NCI-H446 treated with DMSO at 0.1 percent for 48 hours (cell line): ENCODE results near the gene DISC1.
A peak's percentile ranks its signal among the peaks of the same experiment; 100 is the strongest.
"Not testable (repeated sequence)": the region's sequence is repeated elsewhere in the genome, so short reads cannot be mapped to it uniquely, and the experiment has no call there.

Experiments used
- DNase-seq: peaks from one replicate; lab custom pipeline; 2025; lab: John Stamatoyannopoulos, UW

Gene DISC1

DNA sequence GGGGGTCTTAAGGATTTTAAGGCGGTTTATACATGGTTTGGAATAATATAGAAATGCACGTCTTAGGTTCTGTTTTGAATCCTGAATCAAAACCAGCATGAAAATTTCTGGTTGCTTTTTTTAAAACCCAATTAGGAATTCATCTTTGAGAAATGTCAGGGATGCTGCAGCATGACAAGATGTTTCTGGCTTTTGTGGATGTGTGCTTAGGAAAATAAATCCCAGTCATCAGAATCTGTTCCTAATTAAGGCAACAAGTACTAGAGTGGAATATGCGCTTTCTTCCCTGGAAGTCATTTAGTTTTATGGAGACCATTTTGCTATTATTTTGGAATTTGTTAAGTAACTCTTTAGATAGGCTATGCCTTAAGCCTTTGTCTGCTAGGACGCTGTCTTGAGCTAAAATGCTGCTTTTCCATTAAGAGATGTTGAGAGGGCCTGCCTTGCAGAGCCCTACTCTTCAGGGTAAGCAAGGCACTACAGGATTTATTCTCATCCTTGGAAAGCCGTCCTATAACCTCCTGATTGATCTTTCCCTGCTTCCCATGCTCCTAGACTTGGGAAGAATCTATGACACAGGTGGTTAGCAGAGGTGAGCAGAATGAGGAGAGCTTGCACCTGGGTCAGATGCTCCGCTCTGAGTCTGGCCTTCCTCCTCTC, 332.8 kb downstream of the DISC1 start:
- no peak for DNase-seq

DNA sequence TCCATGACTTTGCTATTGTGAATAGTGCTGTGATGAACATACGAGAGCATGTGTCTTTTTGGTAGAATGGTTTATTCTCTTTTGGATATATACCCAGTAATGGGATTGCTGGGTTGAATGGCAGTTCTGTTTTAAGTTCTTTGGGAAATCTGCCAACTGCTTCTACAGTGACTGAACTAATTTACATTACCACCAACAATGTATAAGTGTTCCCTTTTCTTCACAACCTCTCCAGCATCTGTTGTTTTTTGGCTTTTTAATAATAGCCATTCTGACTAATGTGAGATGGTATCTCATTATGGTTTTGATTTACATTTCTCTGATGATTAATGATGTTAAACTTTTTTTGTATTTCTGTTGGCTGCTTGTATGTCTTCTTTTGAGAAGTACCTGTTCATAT, 335.2 kb downstream of the DISC1 start:
- peak; percentile 79 for DNase-seq

DNA sequence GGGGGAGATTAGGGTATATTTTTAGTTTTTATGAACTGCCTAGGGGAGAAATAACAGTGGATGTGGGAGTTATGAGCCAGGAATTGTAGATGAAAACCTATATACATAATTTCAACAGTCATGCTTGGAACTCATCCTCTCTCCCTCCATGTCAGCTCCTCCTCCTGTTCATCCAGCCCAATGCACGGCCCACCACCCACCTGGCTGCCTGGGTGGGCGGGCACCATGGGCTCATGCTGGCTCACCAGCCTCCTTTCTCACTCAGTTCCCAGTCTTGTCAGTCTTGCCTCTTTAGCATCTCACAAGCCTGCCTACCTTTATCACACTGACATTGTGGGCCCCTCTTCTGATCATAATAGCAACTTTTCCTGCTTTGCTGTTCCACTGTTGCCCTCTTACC, 336.0 kb downstream of the DISC1 start:
- no peak for DNase-seq

DNA sequence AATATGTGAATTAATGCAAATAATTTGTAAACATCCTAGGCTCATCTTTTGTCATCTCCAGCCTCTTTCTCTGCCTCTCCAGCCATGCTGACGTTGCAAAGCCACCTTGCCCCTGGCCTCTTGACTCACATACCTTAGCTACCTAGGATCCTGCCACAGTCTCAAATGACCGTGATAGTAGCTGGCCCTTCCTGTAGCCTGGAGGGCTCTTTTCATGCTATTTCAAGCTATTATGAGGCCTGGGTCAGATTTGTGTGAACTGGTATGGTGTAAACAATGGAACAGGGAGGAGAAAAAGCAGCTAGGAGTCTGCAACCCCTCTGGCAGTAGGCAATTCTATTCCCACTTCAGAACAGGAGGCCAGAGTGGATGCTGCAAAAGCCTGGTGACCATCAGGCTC, 337.7 kb downstream of the DISC1 start:
- DNase-seq = no peak

DNA sequence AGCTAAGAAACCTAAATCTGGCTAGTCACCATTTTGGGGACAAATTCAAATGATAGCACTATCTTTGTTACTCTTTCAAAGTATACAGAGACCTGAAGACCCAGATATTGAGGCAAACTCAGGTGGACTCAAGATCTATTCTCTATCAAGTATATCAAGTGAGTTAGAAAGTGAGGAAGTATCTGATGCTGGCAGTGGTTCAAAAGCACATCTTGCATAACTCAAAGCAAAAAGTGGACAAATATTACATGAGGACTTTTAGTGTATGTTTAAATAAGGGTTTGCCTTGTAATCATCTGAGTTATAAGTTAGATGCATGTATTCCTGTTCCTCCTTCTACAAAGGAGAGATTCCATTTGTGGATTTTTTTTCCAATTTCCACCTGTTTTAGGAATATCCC, 338.4 kb downstream of the DISC1 start:
- DNase-seq = no peak

DNA sequence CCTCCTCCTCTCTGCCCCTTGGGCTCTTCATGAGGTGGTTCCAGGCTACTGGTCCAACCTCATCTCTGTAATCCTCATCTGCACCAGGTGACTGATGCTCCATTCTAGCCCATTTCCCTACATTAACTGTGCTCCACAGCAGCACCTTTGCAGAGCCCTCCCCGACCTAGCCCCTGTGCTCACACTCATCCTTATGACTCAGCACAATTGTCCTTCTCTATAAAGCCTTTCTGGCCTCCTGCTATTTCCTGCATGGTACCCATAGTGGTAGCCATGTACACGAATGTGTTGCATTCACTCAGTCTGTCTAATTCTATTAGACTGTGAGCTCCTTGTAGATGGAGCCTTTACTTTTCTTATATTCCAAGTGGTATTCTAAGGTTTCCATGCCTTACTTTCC, 339.0 kb downstream of the DISC1 start:
- DNase-seq = no peak

DNA sequence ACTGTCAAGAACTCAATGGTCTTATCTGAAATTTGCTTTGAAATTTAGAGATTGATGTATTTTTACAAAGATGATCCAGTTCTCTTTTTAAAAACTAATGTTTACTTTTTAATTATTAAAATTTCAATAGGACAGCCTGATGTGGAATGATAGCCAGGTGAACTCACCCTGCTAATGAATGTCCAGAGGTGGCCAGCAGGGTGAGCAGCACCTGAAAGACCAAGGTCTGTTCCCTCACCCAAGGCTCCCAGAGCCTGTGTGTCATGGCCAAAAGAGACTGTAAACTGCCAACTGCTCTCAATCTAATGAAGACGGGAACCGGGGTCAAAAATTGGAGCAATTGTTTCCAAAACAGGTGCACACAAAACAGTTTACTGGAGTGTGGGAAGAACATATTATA, 340.4 kb downstream of the DISC1 start:
- DNase-seq = no peak

DNA sequence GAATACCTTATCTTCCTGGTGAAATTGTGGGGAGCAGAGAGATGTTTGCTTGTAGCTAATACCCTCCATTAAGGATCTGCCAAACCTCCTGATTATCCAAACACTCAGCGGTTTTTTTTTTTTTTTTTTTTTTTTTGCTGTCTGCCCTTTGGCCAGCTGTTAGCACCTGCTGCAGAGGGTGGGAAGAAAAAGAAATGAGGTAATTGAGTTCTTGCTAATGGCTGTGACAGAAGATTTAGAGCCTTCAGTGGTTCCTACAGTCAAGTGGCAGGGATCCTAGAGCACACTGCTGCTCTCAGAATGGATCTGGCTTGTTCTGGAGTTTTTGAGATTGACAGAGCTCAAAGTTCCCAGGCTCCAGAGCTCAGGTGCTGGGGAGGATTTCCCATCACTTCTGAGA, 342.5 kb downstream of the DISC1 start:
- no peak for DNase-seq

DNA sequence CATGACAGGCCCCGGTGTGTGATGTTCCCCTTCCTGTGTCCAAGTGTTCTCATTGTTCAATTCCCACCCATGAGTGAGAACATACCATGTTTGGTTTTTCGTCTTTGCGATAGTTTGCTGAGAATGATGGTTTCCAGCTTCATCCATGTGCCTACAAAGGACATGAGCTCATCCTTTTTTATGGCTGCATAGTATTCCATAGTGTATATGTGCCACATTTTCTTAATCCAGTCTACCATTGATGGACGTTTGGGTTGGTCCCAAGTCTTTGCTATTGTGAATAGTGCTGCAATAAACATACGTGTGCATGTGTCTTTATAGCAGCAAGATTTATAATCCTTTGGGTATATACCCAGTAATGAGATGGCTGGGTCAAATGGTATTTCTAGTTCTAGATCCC, 343.2 kb downstream of the DISC1 start:
- DNase-seq = not testable (repeated sequence)

DNA sequence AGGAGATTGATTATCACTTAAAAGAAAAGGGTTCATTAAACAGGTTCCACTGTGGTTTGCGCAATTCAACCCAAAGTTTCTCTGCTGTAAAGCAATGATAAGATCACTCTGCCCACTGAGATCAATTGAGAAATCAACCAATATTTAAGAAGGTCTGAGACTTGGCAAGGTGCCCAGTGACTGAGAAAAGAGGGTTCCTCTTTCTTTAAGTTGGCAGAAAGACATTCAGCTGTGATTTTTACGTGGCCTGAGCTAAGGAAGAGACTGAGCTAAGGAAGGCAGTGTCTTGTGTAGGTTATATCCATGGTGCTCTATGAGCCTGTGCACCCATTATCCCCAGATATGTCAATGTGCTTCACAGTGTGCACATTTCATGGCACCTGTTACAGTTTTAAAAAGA, 344.1 kb downstream of the DISC1 start:
- no peak for DNase-seq

DNA sequence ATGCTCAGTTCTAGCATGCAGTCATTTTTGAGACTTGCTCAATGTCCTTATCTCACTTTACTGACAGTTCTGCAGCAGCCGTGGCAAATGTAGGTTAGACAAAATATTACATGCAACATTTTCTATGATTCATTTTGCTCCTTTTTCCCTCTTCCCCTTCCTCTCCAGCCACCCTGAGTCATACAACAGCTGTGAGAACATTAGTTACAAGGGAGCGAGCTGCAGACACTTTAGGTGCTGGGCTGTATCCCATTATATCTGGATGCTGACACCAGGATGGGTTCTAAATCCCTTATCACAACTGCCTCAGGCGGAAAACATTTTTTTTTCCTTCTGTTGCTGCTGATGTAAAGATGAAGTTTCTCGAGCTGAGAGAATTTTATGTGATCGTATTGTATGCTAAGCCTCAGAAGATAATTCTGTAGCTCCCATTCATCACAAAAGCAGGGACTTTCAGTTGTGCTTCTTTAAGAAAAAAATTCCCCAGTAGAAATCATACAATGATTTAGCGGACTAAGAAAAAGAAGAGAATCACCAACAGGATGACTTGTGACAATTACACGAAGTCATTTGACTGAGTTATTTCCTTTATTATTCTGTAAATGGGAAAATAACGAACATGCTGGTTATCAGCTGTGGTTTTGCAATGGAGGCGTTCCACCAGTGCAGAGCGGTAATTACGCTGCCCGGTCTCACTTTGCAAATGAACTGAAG, 345.0 kb downstream of the DISC1 start:
- peak; percentile 19 for DNase-seq

DNA sequence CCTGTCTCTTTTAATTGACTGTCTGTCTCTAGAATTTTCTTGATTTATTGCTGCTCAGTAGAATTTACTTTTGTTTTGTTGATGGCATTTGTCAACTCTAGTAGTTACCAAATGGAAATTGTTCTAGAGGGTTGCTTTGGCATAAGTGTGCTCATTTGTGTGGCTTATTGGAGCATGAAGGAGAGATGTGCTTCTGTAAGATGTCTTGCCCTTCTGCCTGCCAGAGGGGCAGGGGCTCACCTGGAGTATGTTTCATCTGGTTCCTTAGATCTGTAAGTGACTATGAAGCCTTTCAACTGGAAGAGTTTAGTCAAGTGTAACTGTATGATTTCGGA, 345.5 kb downstream of the DISC1 start:
- no peak for DNase-seq

DNA sequence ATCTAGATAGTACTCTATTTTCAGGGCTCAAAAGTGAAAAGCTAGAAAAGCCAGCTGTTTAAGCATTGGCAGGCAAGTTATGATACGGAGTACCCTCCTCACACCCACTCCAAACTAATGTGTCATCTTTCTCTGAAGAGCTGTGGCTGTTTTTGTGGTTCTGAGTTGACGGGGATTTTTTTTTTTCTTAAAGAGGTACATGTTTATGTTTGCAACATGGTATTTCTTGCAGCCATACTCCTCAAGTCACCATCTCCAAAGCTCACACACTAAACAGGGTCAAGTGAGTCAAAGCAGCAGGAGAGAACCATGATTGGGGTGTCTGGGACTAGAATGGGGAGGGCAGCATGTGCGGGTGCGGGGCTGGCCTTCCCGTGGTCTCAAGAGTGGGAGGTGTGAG, 347.2 kb downstream of the DISC1 start:
- DNase-seq = no peak

DNA sequence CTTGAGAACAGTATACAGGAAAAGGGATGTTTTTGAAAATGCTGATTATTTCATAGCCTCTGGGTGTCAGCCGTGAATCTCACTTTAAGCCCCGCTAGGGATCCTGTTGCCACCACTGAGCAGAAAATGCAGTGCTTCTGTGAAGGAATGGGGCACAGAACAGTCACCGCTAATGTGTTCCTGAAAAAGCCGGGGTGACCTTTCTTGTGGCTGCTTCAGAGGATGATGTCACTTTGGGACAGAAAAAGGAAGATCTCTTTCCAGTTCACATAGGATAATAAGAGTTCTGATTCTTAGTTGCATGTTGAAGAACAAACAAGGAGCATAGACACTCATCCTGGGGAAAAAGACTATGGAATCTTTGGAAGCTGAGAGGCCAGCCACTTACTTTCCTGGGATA, 349.6 kb downstream of the DISC1 start:
- DNase-seq = no peak

DNA sequence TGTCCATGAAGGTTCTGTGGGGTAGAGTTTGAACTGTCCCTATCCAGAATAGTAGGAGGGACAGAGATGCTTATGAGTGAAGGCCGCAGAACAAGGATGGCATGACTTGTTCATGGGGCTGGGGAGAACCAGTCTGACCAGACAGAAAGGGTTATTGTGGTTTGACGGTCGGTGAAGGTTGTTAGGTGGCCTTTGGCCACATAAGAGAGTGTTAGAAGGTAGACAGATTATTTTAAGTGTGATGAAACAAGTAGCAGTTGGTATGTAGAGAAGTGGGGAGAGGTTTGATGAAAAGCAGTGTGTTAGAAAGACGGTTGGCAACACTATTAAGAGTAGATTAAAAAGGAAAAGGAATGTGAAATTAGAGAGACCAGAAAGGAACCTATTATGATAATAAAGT, 355.1 kb downstream of the DISC1 start:
- no peak for DNase-seq

DNA sequence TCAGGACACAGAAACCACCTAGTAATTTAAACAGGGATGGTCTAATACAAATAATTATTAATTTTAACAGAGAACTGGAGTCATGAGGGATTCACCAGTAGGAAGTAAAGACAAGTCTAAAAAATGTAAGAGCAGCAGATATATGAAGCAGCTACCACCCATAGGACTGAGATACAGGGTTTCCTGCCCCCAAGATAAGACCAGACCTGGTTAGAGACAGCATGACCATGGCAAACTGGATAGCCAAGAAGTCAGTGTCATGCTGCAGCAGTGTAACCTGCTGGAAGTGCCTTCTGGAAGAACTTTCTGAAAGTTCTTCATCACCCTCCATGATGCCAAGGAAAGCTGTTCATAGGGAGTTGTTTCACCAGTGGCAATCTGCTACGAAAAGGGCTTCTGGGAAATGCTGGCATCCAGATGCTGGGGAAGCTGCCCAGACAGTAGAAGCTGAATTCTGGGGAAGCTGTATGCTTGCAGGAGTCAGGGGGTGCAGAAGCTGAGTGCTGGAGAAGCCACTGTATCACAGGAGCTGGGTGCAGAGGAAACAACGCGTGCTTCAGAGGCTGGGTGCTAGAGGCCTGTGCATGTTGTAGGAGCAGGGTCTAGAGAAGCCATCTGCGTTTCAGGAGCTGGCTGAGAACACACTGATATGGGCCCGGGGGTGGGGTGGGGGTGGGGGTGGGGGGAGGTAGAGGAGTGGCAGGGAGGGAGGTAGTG, 356.4 kb downstream of the DISC1 start:
- no peak for DNase-seq

DNA sequence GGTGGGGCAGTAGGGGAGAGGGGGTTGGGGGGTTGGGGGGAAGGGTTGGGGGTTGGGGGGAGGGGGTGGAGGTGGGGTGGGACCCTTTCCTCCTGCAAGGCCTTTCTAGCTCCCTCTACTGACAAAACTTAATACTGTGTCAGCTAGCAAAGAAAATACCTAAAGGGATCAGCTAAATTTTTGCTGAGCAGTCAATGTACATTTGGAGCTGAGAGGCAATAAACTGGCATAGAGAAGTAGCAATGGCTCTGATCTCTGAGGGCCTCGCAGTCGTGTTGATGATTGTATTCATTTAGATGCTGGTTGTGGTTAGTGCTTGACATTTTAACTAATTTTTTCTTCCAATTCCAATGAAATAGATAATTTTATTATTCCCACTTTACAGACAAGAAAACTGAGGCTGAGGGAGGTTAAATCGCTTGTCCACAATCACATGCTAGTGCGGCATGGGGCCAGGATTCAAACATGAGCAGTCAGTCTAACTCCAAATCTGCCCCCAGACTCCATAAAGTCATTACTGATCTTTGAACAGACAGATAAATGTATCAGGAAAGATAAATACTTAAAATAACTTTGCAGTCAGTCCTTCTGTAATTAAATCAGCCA, 357.1 kb downstream of the DISC1 start:
- DNase-seq = no peak

DNA sequence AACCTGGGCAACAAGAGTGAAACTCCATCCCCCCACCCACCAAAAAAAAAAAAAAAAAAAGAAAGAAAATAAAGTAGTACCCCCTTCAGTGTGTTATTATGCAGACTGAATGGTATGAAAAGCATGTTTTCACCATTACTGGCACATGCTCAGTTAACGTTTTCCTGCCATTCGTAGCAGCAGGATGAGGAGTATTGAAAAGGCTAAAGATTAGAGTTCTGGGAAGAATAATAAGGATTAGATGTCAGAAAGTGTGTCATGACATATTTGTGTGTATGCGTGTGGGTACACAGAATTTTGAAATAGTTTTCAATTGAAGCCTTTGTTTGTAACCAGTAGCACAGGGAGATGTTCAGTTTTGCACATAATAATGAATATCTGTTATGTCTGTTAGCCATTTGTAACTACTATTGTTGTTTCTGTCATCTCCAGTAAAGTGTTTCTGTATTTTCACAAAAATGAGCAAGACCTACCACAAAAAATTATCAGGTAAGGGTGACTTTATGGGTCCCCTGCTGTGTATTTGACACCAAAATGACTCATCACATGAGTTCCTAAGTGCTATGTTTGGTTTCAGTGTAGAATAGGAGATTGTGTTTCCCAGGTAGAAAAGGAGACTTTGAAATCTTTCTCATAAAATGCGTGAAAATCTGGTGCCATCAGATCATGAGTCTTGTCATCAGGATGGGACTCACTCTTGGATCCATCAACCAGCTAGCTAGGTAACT, 358.9 kb downstream of the DISC1 start:
- DNase-seq = no peak

DNA sequence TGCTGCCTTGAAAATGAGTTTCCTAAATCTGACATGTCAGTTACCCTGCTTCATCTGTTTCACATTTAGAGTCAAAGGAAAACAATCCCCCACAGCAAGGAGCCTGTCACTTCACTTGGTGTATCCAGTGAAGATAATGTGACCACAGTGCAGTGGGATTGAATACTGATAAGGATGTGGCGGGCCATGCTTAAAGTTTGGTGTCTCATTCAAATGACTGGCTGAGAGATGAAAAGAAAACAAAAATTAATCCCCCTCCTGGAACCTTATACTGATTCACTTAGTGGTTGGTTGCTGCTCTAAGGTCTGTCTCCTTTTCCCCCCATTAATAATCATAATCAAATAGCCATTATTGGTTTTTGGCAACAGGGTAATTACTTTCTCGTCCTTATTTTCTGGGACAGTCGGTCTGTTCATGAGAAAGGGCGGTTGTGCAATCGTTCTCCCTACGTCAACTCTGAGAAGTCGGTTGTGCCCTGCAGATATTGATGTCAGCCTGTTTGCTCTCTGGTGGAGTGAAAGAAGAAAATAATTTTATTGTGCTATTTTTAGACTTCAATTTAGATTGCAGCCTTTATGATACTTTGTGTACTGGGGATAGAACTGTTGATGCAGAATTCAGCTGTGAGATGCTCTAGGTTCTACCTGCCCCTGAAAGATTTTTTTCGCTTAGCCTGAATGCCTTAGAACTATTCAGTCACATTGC, 360.2 kb downstream of the DISC1 start:
- no peak for DNase-seq

DNA sequence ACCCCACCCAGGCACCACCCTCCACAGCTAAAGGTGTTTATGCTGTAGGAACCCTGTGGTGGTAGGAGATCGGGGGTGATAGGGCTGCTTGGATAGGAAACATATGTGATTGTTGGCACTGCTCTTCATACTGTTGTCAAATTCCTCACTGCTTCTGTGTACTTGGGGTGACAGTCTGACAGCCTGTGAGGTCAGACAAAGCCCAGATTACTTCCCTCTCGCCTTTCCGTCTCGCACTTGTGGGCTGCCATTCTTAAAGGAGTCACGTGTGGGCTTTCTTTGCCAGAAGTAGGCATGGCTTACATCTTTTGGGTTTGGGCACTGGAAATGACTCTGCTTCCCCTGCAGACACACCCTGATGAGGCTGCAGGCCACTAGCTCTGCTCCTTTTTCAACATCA, 363.8 kb downstream of the DISC1 start:
- no peak for DNase-seq

DNA sequence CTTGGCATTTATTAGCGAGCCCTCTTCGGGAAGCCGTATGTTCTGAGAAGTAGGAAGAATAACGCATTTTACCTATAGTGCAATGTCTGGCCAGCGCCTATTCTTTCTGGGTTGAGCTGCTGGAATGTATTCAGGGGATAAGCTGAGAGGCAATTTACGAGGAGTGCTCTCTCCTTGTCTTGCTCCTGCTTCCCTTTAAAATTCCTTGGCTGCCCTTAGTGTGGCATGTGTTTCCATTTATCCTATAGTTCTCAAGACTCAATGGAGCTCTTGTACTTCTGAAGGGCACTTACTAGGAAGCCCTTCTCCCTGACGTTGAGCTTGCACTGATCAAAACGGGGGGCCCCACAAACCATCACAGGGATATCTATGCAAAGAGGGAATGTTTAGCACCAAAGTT, 364.6 kb downstream of the DISC1 start:
- no peak for DNase-seq

DNA sequence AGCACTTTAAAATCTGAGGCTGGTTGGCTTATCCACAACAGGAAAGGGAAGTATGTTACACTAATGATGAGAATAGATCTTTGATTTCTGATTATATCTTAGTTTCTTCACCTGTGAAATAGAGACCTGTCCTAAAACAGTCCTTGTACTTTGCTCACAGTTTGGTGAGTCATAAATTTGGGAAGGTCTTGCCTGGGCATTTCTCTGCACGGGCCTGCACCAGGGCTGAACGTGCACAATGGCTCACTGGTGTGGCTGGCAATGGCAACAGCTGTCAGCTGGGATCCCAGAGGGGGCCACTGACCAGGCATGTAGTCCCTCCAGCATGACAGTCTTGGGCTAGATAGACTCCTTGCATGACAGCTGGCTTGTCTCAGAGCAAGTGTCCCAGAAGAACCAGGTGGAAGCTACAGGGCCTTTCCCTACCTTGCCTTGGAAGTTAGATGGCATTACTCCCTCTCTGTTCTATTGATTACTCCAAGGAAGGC, 367.4 kb downstream of the DISC1 start:
- no peak for DNase-seq
